Activated B cell treated with CpG ODN at 0.5 μM for 24 hours (primary cell): ENCODE results near the gene FBXW9. TPM values are rescaled to one million over a fixed set of nuclear protein-coding genes. Genes with fewer than 3 reads are reported as not detected.
"Not testable (repeated sequence)": the region's sequence is repeated elsewhere in the genome, so short reads cannot be mapped to it uniquely, and the experiment has no call there.

Source experiments
- ATAC-seq: fragments of 200-7000 bp; cut with Tn5 transposase; one replicate; pipeline ENCODE4 v1.10.0; 2021; ENCODE audit warnings: low read depth, mild to moderate bottlenecking, moderate library complexity
- CTCF ChIA-PET: fragments of 350-600 bp; sonication (Branson Sonifier 250); formaldehyde crosslinking; loops from one replicate; lab custom pipeline; 2021; ENCODE audit warnings: antibody characterized with exemption; lab: Charles Lee
- POLR2A ChIA-PET: fragments of 350-600 bp; sonication (Branson Sonifier 250); formaldehyde crosslinking; loops from one replicate; lab custom pipeline; 2021; ENCODE audit warnings: antibody characterized with exemption; lab: Charles Lee
- DNase-seq: peaks from one replicate; pipeline ENCODE4 v3.0.0; 2022
- H3K27ac Mint-ChIP-seq: one replicate; pipeline ENCODE4 v1.8.0; 2020; ENCODE audit warnings: mixed read lengths
- H3K27me3 Mint-ChIP-seq: one replicate; pipeline ENCODE4 v1.8.0; 2021; ENCODE audit warnings: mixed read lengths
- H3K36me3 Mint-ChIP-seq: one replicate; pipeline ENCODE4 v1.8.0; 2021; ENCODE audit warnings: low read depth, mixed read lengths
- H3K4me1 Mint-ChIP-seq: one replicate; pipeline ENCODE4 v1.8.0; 2021; ENCODE audit warnings: mixed read lengths
- H3K4me3 Mint-ChIP-seq: one replicate; pipeline ENCODE4 v1.8.0; 2020; ENCODE audit warnings: mild to moderate bottlenecking, mixed read lengths
- H3K9me3 Mint-ChIP-seq: one replicate; pipeline ENCODE4 v1.8.0; 2020; ENCODE audit warnings: mixed read lengths
- CTCF ChIP-seq: fragments of 200-600 bp; IDR thresholded peaks from one replicate; pipeline ENCODE4 v1.8.0; 2022; ENCODE audit warnings: antibody characterized with exemption, mild to moderate bottlenecking
- intact Hi-C: fragments of 100-400 bp; cut with micrococcal nuclease; formaldehyde crosslinking; loops from one replicate; pipeline ENCODE4 v1.15.1; 2024
- total RNA-seq: library from RNA; stranded (reverse); gene quantifications from 2 replicates; pipeline ENCODE4 v1.2.3, GENCODE V29; 2022

The FBXW9 gene
- total RNA-seq, 1 donor from 2014 or later: 5.2 TPM

DNA sequence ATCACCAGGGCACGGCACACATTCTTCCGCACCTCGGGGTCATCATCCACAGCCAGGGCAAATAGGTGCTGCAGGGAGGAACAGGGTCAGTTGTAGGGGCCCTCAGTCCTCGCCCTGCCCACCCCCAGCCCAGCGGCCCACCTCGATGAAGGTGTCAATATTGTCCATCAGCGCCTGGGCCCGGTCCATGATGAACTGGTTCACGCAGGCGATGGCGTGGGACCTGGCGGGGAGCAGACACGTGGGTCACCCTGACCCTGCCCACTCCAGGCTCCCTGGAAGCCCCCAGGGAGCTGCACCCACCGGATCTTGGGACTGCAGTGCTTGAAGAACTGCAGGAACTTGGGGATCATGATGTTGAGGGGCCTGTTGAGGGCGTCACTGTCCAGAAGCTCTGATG, 18.7 kb upstream of the FBXW9 start:
- no peak for DNase-seq
- Mint-ChIP-seq H3K36me3 (peaks cover 65% of the 10 kb centered on the region), H3K27me3 (no peaks in the 10 kb centered on the region), H3K27ac (no peak overlapping the region), H3K4me3 (no peak overlapping the region), H3K4me1 (peaks cover 12% of the 10 kb centered on the region), H3K9me3 (no peaks in the 10 kb centered on the region)
- POLR2A ChIA-PET: interaction anchor here (0.6 kb wide), 1 partner anchor 22 kb away, joined by 3 read pairs; no protein-coding TSS in a partner anchor
- intact Hi-C loops: no loop called here
- no peak for ATAC-seq
- CTCF ChIA-PET: interaction anchor here (3.3 kb wide), 1 partner anchor 42 kb away, joined by 14 read pairs; no protein-coding TSS in a partner anchor
- TF ChIP-seq CTCF: no peak

- intact Hi-C loops, H3K4me3 Mint-ChIP-seq, H3K4me1 Mint-ChIP-seq, DNase-seq, H3K27me3 Mint-ChIP-seq, H3K27ac Mint-ChIP-seq, ATAC-seq, CTCF ChIA-PET, H3K9me3 Mint-ChIP-seq: not testable (repeated sequence)
- peaks cover 66% of the 10 kb centered on the region for H3K36me3 Mint-ChIP-seq
- POLR2A ChIA-PET: interaction anchor here (0.7 kb wide), 1 partner anchor 24 kb away, joined by 3 read pairs; the partner anchor contains the start of gene GET3
Measured at GRCh38 chr19:12713304-12713703, 16.9 kb upstream of the FBXW9 start.

GRCh38 chr19:12712077-12712476, 15.6 kb upstream of the FBXW9 start:
- DNase-seq, ATAC-seq, H3K4me3 Mint-ChIP-seq, H3K4me1 Mint-ChIP-seq, H3K27ac Mint-ChIP-seq, CTCF ChIA-PET, H3K27me3 Mint-ChIP-seq, H3K9me3 Mint-ChIP-seq, intact Hi-C loops: not testable (repeated sequence)
- H3K36me3 Mint-ChIP-seq: peaks cover 68% of the 10 kb centered on the region
- POLR2A ChIA-PET: interaction anchor here (0.7 kb wide), 1 partner anchor 216 kb away, joined by 6 read pairs; no protein-coding TSS in a partner anchor

DNA sequence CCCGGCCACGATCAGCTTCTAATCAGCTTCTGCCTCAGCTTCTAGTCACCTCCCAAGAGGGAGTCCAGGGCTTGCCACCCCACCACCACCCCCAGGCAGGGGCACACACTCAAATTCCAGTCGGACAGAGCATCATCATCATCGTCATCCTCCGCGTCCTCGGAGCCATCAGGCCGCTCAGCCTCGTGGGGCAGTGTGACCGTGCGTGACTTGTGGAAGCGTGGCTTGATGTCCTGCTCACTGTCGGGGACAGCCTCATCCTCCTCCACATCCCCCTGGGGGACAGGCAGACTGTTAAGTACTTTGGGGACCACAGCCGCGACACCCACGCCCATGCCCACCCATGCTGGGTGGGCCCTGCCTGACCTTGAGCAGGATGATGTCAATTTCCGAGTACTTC, 14.8 kb upstream of the FBXW9 start:
- ATAC-seq (no peak), DNase-seq (no peak)
- Mint-ChIP-seq H3K27ac (no peak overlapping the region), H3K36me3 (peaks cover 71% of the 10 kb centered on the region), H3K4me1 (no peaks in the 10 kb centered on the region), H3K4me3 (no peak overlapping the region), H3K9me3 (no peaks in the 10 kb centered on the region), H3K27me3 (no peaks in the 10 kb centered on the region)
- ChIA-PET CTCF (no interaction called here), POLR2A (interaction anchor here (1.5 kb wide), 1 partner anchor 12 kb away, joined by 5 read pairs; the partner anchor contains the start of gene TNPO2)
- intact Hi-C loops: no loop called here
- no peak for TF ChIP-seq CTCF

GRCh38 chr19:12708641-12709040, 12.2 kb upstream of the FBXW9 start:
- TF ChIP-seq CTCF: no peak
- ChIA-PET CTCF (no interaction called here), POLR2A (no interaction called here)
- no peak overlapping the region for H3K27ac Mint-ChIP-seq
- ATAC-seq (no peak), DNase-seq (no peak)
- intact Hi-C loops: no loop called here
- H3K36me3 Mint-ChIP-seq: peaks cover 76% of the 10 kb centered on the region
- H3K27me3 Mint-ChIP-seq: no peaks in the 10 kb centered on the region
- no peaks in the 10 kb centered on the region for H3K4me1 Mint-ChIP-seq
- no peak overlapping the region for H3K4me3 Mint-ChIP-seq
- H3K9me3 Mint-ChIP-seq: no peaks in the 10 kb centered on the region

- intact Hi-C loops: no loop called here
- no peak for TF ChIP-seq CTCF
Measured at GRCh38 chr19:12706332-12706718, 9.9 kb upstream of the FBXW9 start.

More at GRCh38 chr19:12706332-12706718, 9.9 kb upstream of the FBXW9 start:
- no peaks in the 10 kb centered on the region for H3K27me3 Mint-ChIP-seq
- DNase-seq: no peak
- no peaks in the 10 kb centered on the region for H3K9me3 Mint-ChIP-seq
- no peak overlapping the region for H3K4me3 Mint-ChIP-seq
- H3K36me3 Mint-ChIP-seq: peaks cover 82% of the 10 kb centered on the region
- ChIA-PET CTCF (no interaction called here), POLR2A (no interaction called here)
- ATAC-seq: no peak
- no peaks in the 10 kb centered on the region for H3K4me1 Mint-ChIP-seq
- no peak overlapping the region for H3K27ac Mint-ChIP-seq
